ENCODE results near the gene CA4.

CA4 gene

GRCh38 chr17:60161598-60162330 lies 12.0 kb downstream of the CA4 start:
- no peak overlapping the region for H3K27ac ChIP-seq (ENCODE audit: low read depth, low read length, poor library complexity, severe bottlenecking)
- no peak overlapping the region for H3K4me2 ChIP-seq (ENCODE audit: low read length)
- H3K4me1 ChIP-seq (ENCODE audit: insufficient read depth, low read length, severe bottlenecking): no peaks in the 10 kb centered on the region

GRCh38 chr17:60163108-60163784 lies 13.5 kb downstream of the CA4 start:
- Histone ChIP-seq H3K9me2 (ENCODE audit: low read depth, low read length) (no peaks in the 10 kb centered on the region), H3K4me1 (ENCODE audit: insufficient read depth, low read length, severe bottlenecking) (no peaks in the 10 kb centered on the region), H3K36me3 (ENCODE audit: insufficient read depth, low read length) (no peaks in the 10 kb centered on the region), H3K9me3 (ENCODE audit: low read length) (no peaks in the 10 kb centered on the region), H3K27me3 (ENCODE audit: insufficient read depth, low read length) (peaks cover 4% of the 10 kb centered on the region; the same call in 1 of the 2 replicates), H3K27ac (ENCODE audit: low read depth, low read length, poor library complexity, severe bottlenecking) (no peak overlapping the region), H2AFZ (ENCODE audit: low read length) (no peak overlapping the region), H3K79me2 (ENCODE audit: insufficient read depth, low read length) (no peaks in the 10 kb centered on the region), H3F3A (ENCODE audit: insufficient read depth, low read length) (no peaks in the 10 kb centered on the region; the same call in 1 of the 2 replicates), H3K9ac (ENCODE audit: low read length) (no peak overlapping the region), H3K4me3 (ENCODE audit: low read depth, low read length, poor library complexity, severe bottlenecking) (no peak overlapping the region), H3K4me2 (ENCODE audit: low read length) (no peak overlapping the region), H4K20me1 (ENCODE audit: insufficient read depth, low read length) (no peaks in the 10 kb centered on the region)
- TF ChIP-seq EZH2 (IDR thresholded peaks at IDR 0.05; ENCODE audit: borderline replicate concordance, low read length): no peak
- TF ChIP-seq, protein P1, sequence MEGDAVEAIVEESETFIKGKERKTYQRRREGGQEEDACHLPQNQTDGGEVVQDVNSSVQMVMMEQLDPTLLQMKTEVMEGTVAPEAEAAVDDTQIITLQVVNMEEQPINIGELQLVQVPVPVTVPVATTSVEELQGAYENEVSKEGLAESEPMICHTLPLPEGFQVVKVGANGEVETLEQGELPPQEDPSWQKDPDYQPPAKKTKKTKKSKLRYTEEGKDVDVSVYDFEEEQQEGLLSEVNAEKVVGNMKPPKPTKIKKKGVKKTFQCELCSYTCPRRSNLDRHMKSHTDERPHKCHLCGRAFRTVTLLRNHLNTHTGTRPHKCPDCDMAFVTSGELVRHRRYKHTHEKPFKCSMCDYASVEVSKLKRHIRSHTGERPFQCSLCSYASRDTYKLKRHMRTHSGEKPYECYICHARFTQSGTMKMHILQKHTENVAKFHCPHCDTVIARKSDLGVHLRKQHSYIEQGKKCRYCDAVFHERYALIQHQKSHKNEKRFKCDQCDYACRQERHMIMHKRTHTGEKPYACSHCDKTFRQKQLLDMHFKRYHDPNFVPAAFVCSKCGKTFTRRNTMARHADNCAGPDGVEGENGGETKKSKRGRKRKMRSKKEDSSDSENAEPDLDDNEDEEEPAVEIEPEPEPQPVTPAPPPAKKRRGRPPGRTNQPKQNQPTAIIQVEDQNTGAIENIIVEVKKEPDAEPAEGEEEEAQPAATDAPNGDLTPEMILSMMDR (IDR thresholded peaks at IDR 0.05; ENCODE audit: low read length): peak; percentile 44

More at GRCh38 chr17:60161598-60162330, 12.0 kb downstream of the CA4 start:
- no peak overlapping the region for H3K4me3 ChIP-seq (ENCODE audit: low read depth, low read length, poor library complexity, severe bottlenecking)
- no peak overlapping the region for H2AFZ ChIP-seq (ENCODE audit: low read length)
- no peaks in the 10 kb centered on the region; the same call in 1 of the 2 replicates for H3F3A ChIP-seq (ENCODE audit: insufficient read depth, low read length)
- peaks cover 5% of the 10 kb centered on the region; the same call in 1 of the 2 replicates for H3K27me3 ChIP-seq (ENCODE audit: insufficient read depth, low read length)
- H3K9ac ChIP-seq (ENCODE audit: low read length): no peak overlapping the region
- H3K79me2 ChIP-seq (ENCODE audit: insufficient read depth, low read length): no peaks in the 10 kb centered on the region
- H3K36me3 ChIP-seq (ENCODE audit: insufficient read depth, low read length): no peaks in the 10 kb centered on the region
- no peaks in the 10 kb centered on the region for H4K20me1 ChIP-seq (ENCODE audit: insufficient read depth, low read length)
- H3K9me2 ChIP-seq (ENCODE audit: low read depth, low read length): no peaks in the 10 kb centered on the region
- H3K9me3 ChIP-seq (ENCODE audit: low read length): no peaks in the 10 kb centered on the region
- TF ChIP-seq, protein P1 (IDR thresholded peaks at IDR 0.05; ENCODE audit: low read length): no peak
- no peak for TF ChIP-seq EZH2 (IDR thresholded peaks at IDR 0.05; ENCODE audit: borderline replicate concordance, low read length)

DNA sequence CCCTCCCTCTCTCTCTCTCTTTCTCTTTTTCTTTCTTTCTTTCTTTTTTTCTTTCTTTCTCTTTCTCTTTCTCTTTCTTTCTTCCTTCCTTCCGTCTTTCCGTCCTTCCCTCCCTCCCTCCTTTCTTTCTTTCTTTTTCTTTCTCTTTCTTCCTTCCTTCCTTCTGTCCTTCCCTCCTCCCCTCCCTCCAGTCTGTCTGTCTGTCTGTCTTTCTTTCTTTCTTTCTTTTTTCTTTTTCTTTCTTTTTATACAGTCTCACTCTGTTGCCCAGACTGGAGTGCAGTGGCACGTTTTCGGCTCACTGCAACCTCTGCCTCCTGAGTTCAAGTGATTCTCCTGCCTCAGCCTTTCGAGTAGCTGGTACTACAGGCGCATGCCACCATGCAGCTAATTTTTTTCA lies 14.4 kb downstream of the CA4 start:
- no peaks in the 10 kb centered on the region for H3K79me2 ChIP-seq (ENCODE audit: insufficient read depth, low read length)
- H3K27ac ChIP-seq (ENCODE audit: low read depth, low read length, poor library complexity, severe bottlenecking): no peak overlapping the region
- H3K9me2 ChIP-seq (ENCODE audit: low read depth, low read length): no peaks in the 10 kb centered on the region
- no peak overlapping the region for H3K9ac ChIP-seq (ENCODE audit: low read length)
- TF ChIP-seq EZH2 (IDR thresholded peaks at IDR 0.05; ENCODE audit: borderline replicate concordance, low read length): no peak
- TF ChIP-seq, protein P1 (IDR thresholded peaks at IDR 0.05; ENCODE audit: low read length): no peak
- no peaks in the 10 kb centered on the region for H3K9me3 ChIP-seq (ENCODE audit: low read length)
- H3K27me3 ChIP-seq (ENCODE audit: insufficient read depth, low read length): no peaks in the 10 kb centered on the region
- no peaks in the 10 kb centered on the region for H3K36me3 ChIP-seq (ENCODE audit: insufficient read depth, low read length)
- no peak overlapping the region for H3K4me2 ChIP-seq (ENCODE audit: low read length)
- H3F3A ChIP-seq (ENCODE audit: insufficient read depth, low read length): no peaks in the 10 kb centered on the region; the same call in 1 of the 2 replicates
- H3K4me1 ChIP-seq (ENCODE audit: insufficient read depth, low read length, severe bottlenecking): no peaks in the 10 kb centered on the region
- H4K20me1 ChIP-seq (ENCODE audit: insufficient read depth, low read length): no peaks in the 10 kb centered on the region
- no peak overlapping the region for H2AFZ ChIP-seq (ENCODE audit: low read length)
- H3K4me3 ChIP-seq (ENCODE audit: low read depth, low read length, poor library complexity, severe bottlenecking): no peak overlapping the region
